HepG2 (cell line): ENCODE measurements around the gene WNT9A. TPM values are rescaled to one million over a fixed set of nuclear protein-coding genes. Genes with fewer than 3 reads are reported as not detected.

ENCODE experiments used
- ETV6 ChIP-seq: sonication (generic); formaldehyde crosslinking; conservative IDR thresholded peaks from 2 replicates; pipeline ENCODE4 v1.4.0; 2020; ENCODE audit warnings: missing genetic modification reagents
- KAT8 ChIP-seq: IDR thresholded peaks from 2 replicates; pipeline ENCODE4 v1.6.1; 2016; ENCODE audit warnings: missing genetic modification reagents, missing compliant biosample characterization
- SSRP1 ChIP-seq: IDR thresholded peaks from 2 replicates; pipeline ENCODE4 v1.6.1; 2016; ENCODE audit warnings: control low read depth
- TCF12 ChIP-seq, 2 experiments: fragments of 450-650 bp in 1 of 2; sonication (generic) in 1 of 2; formaldehyde crosslinking in 1 of 2; IDR thresholded peaks; 2 replicates each; pipeline versions ENCODE4 v1.6.1 to v1.8.0; 2017 to 2022; ENCODE audit warnings: antibody characterized with exemption in 1 of 2, mild to moderate bottlenecking in 1 of 2, missing genetic modification reagents in 1 of 2, moderate library complexity in 1 of 2
- ZNF329 ChIP-seq: sonication (generic); formaldehyde crosslinking; IDR thresholded peaks from 2 replicates; pipeline ENCODE4 v1.9.0; 2021; ENCODE audit warnings: low read depth, mild to moderate bottlenecking, missing genetic modification reagents
- ZNF777 ChIP-seq: sonication (generic); formaldehyde crosslinking; IDR thresholded peaks from 2 replicates; pipeline ENCODE4 v1.4.0; 2020; ENCODE audit warnings: missing genetic modification reagents
- polyA plus RNA-seq, 8 experiments: library from polyadenylated mRNA; depleted of rRNA in 3 of 8; stranded (reverse) in 7 of 8; unstranded in 1 of 8; fragments of >200 nt; fragmentation: Illumina TruSeq in 4 of 8; extraction: Trizol in 4 of 8; gene quantifications; 2 replicates each; pipeline versions ENCODE4 v1.2.1 to v1.2.3, GENCODE V29; 2011 to 2016; ENCODE audit warnings: low read depth in 4 of 8, missing spikeins in 1 of 8, mixed read lengths in 1 of 8; ENCODE audit not compliant: insufficient read depth in 1 of 8
- total RNA-seq, 5 experiments: library from RNA; depleted of rRNA; stranded (reverse); fragments of >200 nt; fragmentation: Illumina TruSeq; extraction: Trizol; gene quantifications; 2 replicates each; pipeline ENCODE4 v1.2.3, GENCODE V29; 2016; ENCODE audit warnings: low read depth in 1 of 5
- TF ChIP-seq, protein P1 (sequence below): sonication (generic); formaldehyde crosslinking; IDR thresholded peaks from 2 replicates; pipeline ENCODE4 v1.8.1; 2023; ENCODE audit warnings: missing genetic modification reagents, mild to moderate bottlenecking, borderline replicate concordance
- TF ChIP-seq, protein P2 (sequence below): sonication (generic); formaldehyde crosslinking; IDR thresholded peaks from 2 replicates; pipeline ENCODE4 v1.4.0; 2020; ENCODE audit warnings: low read depth, mild to moderate bottlenecking, missing genetic modification reagents
- TF ChIP-seq, protein P3 (sequence below): sonication (generic); formaldehyde crosslinking; IDR thresholded peaks from 2 replicates; pipeline ENCODE4 v1.4.0; 2020; ENCODE audit warnings: mild to moderate bottlenecking, missing genetic modification reagents
- TF ChIP-seq, protein P4 (sequence below): sonication (generic); formaldehyde crosslinking; IDR thresholded peaks from 2 replicates; pipeline ENCODE4 v1.4.0; 2020; ENCODE audit warnings: missing genetic modification reagents, borderline replicate concordance

WNT9A gene
- total and polyA plus RNA-seq, 2 of the 13 experiments (the other 11 are each of a cell fraction or from before 2014, with no cell fraction given) = 0.04 TPM; not detected in 1

DNA sequence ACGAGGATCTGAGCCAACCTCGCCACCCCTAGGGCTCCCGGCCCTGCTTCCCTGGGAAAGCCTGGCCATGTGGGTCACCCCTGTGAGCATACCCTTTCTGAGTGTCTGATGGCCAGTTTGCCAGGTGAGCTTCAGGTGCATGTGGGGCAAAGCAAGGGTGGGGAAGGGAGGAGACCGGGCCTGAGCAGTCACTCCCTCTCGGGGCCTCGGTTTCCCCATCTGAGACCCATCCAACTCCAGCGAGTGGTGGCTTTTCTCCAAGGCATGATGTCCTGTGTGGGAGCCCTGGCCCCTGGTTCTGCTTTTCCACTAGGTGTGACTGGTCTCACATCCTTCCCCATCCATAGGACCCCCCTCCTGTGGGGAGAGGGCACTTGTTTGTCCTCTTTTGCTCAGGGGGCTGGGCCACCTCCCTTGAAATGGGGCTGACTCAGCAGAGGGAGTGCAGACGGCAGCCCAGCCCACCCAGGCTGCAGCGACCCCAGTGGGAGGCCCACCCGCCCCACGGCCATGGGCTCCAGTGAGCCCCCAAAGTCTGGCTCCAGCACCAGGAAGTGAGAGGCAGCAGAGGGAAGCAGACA is 1.7 kb upstream of the WNT9A start (continued):
- no peak for TF ChIP-seq TCF12 (IDR thresholded peaks at IDR 0.05)
- TF ChIP-seq TCF12 (CRISPR knock-in tag; IDR thresholded peaks at IDR 0.05) = no peak
- TF ChIP-seq ZNF777 (CRISPR knock-in tag) = no peak
- no peak for TF ChIP-seq KAT8 (CRISPR knock-in tag)
- no peak for TF ChIP-seq SSRP1 (CRISPR knock-in tag)
- TF ChIP-seq, protein P1, sequence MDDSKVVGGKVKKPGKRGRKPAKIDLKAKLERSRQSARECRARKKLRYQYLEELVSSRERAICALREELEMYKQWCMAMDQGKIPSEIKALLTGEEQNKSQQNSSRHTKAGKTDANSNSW (CRISPR knock-in tag) = no peak
- TF ChIP-seq ETV6 (CRISPR knock-in tag) = no peak
- TF ChIP-seq, protein P2, sequence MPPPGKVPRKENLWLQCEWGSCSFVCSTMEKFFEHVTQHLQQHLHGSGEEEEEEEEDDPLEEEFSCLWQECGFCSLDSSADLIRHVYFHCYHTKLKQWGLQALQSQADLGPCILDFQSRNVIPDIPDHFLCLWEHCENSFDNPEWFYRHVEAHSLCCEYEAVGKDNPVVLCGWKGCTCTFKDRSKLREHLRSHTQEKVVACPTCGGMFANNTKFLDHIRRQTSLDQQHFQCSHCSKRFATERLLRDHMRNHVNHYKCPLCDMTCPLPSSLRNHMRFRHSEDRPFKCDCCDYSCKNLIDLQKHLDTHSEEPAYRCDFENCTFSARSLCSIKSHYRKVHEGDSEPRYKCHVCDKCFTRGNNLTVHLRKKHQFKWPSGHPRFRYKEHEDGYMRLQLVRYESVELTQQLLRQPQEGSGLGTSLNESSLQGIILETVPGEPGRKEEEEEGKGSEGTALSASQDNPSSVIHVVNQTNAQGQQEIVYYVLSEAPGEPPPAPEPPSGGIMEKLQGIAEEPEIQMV (CRISPR knock-in tag) = no peak
- TF ChIP-seq ZNF329 = no peak
- TF ChIP-seq, protein P3, sequence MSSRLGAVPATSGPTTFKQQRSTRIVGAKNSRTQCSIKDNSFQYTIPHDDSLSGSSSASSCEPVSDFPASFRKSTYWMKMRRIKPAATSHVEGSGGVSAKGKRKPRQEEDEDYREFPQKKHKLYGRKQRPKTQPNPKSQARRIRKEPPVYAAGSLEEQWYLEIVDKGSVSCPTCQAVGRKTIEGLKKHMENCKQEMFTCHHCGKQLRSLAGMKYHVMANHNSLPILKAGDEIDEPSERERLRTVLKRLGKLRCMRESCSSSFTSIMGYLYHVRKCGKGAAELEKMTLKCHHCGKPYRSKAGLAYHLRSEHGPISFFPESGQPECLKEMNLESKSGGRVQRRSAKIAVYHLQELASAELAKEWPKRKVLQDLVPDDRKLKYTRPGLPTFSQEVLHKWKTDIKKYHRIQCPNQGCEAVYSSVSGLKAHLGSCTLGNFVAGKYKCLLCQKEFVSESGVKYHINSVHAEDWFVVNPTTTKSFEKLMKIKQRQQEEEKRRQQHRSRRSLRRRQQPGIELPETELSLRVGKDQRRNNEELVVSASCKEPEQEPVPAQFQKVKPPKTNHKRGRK = no peak
- TF ChIP-seq, protein P4, sequence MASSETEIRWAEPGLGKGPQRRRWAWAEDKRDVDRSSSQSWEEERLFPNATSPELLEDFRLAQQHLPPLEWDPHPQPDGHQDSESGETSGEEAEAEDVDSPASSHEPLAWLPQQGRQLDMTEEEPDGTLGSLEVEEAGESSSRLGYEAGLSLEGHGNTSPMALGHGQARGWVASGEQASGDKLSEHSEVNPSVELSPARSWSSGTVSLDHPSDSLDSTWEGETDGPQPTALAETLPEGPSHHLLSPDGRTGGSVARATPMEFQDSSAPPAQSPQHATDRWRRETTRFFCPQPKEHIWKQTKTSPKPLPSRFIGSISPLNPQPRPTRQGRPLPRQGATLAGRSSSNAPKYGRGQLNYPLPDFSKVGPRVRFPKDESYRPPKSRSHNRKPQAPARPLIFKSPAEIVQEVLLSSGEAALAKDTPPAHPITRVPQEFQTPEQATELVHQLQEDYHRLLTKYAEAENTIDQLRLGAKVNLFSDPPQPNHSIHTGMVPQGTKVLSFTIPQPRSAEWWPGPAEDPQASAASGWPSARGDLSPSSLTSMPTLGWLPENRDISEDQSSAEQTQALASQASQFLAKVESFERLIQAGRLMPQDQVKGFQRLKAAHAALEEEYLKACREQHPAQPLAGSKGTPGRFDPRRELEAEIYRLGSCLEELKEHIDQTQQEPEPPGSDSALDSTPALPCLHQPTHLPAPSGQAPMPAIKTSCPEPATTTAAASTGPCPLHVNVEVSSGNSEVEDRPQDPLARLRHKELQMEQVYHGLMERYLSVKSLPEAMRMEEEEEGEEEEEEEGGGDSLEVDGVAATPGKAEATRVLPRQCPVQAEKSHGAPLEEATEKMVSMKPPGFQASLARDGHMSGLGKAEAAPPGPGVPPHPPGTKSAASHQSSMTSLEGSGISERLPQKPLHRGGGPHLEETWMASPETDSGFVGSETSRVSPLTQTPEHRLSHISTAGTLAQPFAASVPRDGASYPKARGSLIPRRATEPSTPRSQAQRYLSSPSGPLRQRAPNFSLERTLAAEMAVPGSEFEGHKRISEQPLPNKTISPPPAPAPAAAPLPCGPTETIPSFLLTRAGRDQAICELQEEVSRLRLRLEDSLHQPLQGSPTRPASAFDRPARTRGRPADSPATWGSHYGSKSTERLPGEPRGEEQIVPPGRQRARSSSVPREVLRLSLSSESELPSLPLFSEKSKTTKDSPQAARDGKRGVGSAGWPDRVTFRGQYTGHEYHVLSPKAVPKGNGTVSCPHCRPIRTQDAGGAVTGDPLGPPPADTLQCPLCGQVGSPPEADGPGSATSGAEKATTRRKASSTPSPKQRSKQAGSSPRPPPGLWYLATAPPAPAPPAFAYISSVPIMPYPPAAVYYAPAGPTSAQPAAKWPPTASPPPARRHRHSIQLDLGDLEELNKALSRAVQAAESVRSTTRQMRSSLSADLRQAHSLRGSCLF (CRISPR knock-in tag) = no peak
